NCI-H146 treated with DMSO at 0.1 percent for 48 hours (cell line): Measurements from ENCODE around the gene NEMP1.

Experiments used
- DNase-seq: peaks from one replicate; lab custom pipeline; 2025; ENCODE audit not compliant: unreplicated experiment; lab: John Stamatoyannopoulos, UW

The NEMP1 gene

DNA sequence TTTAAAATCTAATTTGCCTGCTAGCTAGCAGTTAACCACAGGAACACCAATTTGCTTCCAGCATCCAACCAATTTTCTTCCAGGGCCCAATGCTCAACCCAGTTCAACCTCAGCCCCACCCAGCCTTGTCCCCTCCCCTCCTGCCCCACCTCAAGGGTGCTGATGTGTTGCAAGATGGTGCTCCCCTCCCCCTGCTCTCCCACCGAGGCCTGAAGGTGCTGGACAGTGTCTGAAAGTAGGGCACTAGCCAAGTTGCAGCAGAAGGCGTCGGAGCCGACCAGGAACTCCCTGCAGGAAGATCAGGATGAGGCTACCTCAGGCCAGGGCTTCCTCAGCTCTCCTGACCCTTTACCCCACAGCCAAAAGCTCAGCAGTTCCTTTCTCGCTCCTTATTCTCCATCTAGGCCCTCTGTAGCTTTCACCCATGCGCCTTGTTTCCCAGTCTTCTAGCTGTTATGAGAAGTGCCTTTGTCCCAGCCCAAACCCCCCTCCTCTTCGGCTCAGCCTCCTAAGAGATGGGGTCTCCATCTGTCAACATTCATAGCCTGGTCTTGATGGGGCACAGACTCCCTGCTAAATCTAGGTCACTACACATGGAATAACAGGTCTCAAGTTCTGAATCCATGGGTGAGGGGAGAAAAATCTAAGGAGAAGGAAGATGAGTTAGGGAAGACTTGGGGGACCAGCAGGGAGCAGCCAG lies 29.0 kb upstream of the NEMP1 start:
- no peak for DNase-seq

DNA sequence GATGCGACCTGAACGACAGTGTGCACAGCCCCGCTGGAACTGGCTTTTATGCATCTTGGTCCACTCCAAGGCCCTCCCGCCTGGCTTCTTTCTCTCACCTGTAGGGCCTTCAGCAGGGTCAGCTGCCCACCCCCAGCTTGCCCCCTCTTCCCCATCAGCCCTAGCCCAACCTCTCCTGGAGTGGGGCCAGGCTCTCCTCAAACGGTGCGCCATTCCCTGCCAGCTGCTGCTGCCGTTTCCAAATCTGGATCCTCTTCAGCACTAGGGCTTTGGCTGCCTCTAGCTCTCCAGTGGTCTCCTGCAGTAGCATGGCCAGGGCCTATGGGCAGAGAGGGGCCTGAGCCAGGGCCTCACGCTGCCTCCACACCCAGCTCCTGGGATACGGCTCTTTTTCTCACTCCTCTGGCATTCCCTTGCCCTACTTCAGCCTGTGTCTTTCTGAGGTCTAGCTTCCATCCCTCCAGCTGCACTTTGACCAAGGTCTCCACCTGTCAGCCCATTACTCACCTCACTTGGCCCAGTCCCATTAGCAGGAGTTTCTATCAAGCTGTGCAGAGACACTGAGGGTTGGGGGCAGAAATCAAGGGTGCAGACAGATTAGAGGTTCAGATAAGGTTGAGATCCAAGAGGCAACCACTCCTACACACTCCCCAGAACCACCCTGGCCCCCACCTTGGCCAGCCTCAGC lies 27.6 kb upstream of the NEMP1 start:
- DNase-seq: no peak

DNA sequence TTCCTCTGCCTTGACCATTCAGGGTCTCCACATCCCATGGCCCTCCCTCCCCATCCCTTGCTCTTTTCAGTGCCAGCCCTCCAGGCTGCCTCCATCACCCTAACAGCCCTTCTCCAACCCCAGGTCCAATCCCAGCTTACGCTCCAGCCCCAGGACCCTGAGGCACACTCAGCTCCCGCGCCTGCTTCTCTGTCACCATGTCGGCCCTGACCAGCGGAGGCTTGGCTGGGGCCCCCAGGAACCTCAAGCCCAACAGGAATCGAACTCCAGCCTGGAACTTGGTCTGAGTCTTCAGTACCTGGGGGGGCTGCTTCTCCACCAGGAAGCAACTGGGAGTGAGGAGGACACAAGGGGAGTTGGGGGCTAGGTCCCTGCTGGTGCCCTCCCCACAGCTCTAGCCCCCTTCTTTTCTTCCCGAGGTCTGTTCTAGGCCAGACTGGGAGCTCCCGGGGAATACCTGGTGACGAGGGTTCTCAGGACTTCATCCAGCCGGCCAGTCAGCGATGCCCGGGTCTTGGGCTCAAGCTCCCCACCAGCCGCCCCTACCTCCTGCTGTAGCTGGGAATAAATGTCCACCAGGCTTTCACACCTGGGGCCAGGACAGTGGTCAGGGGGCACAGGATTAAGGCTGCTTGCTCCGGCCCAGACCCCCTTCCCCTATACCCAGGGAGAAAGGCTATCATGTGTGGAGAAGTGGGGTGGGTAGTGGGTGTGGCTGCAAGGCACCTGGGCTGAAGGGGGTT lies 26.6 kb upstream of the NEMP1 start:
- no peak for DNase-seq

DNA sequence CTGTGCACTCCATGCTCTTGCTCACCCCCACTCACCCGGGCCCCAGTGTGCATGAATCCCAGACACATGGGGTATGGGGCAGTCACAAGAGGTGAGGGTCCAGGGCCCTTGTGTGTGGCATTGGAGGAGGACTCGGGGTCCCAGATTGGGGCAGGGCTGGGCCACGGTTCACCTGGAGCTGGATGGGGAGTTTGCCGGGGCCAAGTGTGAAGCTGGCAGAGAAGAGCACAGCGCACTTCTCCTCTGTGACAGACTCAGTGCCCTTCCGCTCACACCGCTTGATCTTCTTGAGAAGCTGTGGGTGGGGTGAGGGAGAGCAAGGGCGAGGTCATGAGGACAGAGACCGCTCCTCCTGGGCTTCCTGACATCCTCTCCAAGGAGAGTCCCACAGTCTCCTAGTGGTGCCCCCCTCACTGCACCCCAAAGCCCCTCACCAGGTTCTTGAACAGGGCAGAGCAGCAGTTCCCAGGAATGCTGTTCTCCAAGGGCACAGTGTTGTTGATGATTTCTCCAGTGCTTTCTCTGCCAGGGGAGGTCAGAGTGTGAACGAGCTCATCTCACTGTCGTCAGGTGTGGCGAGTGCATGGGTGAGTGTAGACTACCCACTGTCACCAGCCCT lies 25.8 kb upstream of the NEMP1 start:
- DNase-seq: no peak

DNA sequence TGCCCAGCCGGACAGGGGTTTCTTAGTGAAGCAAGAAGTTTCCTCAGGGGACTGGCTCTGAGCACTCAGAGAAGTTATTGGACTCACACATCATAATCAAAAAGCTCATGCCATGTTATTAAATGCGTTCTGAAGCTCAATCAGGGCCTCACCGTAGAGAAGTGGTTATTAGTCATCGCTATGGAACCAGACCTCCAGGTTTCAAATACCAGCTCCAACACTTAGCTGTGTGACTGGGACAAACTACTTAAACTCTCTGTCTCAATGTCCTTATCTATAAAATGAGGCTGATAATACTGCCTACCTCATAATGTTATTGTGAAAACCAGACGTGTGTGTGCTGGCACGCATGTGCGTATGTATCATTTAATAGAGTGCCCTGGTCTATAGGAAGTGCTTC lies 25.3 kb upstream of the NEMP1 start:
- DNase-seq: no peak

DNA sequence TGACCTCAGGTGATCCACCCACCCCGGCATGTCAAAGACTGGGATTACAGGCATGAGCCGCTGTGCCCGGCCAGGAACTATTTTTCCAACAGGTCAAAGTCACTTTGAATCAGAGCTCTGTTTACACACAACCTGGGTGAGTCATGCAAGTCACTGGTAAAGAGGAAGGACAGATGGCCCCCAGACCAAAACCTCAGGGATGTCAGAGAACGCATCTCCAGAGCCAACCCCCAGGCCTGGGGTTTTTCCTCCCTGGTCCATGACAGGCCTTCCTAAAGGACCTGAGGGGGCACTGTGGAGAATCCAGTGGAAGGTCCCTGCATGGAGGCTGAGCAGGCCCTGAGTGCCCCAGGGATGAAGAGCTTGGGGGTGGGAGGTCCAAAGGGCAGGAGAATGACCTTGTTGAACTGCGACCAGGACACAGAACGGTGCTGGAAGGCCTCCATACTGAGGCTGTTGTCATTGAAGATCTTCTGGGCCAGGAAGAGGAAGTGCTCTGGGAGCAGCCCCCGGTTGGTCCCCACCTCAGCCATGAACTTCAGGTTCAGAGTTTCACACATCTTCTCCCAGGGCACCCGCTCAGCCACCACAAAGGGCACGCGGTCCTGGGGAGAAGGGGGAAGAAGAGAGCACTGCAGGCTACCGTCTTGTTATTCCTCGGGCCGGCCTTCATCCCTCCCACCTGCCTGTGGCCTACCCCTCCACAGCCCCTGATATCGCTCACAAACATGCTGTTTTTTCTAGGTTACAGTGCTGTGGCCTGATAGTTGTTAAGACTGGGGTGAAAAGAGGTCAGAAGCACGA lies 23.5 kb upstream of the NEMP1 start:
- DNase-seq: no peak

DNA sequence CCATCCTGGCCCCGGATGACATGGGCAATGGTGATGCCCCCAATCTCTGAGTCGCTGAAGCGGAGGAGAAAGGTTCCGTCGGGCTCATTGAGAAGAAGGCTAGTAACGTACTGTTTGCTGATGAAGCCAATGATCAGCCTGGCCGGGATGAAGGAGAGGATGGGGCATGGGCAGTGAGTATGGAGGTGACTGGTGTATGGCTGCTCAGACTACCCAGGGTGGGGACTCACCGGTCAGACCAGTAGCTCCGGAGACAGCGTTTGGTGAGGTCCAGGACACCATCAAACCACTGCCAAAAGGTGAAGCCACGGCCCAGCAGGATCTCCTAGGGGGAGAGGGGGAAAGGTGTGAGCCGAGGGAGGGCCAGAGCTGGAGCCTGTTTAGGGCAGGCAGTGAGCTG lies 21.2 kb upstream of the NEMP1 start:
- DNase-seq: no peak

DNA sequence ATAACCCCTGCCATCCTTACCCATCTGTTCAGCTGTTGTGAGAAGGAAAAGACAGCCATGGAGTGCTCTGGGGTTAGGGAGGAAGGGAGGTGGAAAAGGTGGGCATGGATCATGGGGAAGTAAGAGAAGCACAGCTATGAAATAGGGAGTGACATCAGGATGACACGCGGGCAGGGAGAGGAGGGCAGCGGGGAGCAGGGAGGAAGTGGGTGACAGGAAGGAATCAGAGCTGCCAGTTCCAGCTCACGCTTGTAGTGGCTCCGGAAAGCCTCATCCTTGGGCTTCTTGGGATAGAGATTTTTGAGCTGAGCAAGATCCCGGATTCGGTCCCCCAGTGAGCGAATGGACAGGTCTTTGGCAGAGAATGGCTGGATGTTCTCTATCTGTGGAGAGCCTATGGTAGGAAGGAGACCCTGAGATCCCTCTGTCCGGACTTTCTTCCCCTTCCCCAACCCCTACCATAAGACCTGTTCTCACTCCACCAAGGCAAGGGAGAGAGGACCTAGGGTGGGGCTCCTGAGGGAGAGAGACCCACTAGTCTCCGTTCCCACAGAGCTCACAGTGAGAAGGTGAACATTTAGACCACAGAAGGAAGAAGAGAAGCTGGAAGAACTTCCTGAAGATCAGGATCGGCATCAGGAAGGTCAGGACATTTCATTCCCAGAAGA lies 20.6 kb upstream of the NEMP1 start:
- DNase-seq: no peak

DNA sequence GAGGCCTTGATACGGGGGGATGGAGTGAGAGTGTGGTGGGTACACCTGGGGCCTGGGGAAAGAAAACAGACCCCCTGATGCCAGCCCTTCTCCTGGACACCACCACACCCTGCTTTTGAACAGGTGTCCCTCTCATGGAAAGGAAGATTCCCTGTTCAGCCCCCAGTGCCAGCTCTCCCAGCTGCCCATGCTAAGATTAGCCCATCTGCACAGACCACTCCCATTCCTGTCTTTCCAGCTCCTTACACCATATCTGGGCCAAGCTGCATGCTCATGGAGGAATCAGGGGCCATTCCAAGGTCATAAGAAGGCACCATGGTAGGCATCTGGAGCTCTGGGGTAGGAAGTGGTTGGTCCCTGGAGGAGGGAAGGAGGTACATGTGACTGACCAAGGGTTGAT lies 20.0 kb upstream of the NEMP1 start:
- no peak for DNase-seq

DNA sequence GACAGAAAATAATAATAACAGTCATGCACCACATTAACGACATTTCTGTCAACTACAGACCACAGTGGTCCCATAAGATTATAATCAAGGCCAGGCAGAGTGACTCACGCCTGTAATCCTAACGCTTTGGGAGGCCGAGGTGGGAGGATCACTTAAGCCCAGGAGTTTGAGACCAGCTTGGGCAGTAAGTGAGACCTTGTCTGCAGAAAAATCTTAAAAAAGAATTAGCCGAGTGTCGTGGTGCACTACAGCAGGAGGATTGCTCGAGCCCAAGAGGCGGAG lies 18.9 kb upstream of the NEMP1 start:
- no peak for DNase-seq

DNA sequence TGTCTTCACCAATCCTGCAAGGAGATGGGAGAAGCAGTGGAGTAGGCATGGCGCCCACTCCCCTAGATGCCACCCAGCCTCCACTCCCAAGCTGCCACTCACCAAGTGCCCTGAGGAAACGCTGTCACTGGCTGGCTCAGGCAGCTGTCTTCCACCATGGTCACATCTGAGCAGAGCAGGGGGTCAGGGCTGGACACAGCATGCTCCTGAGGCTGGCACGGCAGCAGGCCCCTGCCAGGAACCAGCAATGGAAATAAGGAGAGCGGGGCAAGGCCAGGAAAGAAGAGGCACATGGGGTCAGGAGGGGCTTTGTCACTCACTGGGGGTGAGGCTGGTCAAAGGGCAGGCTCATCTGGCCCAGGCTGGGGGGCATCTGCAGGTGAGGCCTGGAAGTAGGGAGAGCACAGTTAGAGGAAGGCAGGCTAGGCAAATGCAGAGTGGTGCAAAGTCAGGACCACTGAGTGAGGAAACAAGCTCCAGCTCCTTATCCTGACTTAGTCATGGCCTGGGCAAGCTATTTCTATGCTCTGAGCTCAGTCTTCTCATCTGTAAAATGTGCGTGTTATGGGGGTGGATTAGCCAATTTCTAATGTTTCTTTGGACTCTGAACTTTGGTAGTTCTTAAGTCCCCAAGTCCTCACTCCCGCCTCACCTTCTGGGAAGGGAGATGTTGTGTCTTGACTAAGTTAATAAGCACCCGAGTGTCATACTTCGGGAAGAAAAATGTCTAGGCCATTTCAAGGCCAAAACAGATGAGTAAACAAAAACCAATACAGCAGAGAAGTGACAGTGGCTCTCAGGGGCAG lies 18.4 kb upstream of the NEMP1 start:
- no peak for DNase-seq

DNA sequence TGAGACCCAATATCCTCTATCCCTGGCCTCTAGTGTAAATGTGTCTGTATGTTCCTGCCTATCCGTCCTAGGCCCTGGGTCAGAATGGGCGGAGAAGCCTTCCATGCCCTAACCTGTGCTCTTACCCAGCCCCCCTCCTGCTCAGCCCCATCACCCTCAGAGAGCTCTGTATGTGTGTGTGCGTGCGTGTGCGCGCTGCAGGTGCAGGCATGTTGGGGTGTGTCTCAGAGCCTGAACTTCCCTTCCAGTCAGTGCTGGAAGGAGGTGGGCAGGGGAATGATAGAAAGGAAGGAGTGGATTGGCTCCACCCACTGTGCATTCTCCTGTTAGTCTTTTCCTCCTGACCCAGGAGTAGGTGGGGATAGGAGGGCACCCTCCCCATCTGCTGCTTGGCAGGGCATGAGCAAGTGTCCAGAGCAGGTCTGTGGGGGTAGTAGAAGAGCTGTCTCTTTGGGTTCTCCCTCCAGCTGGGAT lies 17.5 kb upstream of the NEMP1 start:
- no peak for DNase-seq

DNA sequence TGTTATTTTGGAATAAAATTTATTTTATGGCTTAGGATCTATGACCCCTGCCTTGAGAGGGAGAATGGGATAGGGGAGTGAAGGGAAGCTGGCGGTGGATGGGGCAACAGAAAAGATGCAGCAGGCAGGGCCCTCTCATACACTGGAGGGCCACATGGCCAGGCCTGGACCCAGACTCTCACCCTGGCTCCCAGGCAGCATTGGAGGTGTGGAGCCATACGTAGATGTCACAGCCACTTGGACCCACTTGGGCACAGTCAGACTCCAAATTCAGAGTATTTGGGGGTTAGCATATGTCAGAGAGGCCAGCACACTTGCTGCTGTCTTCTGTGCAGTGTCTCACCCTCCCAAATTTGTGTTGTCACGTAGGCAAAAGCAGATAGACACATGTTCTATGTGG lies 16.8 kb upstream of the NEMP1 start:
- DNase-seq: no peak

DNA sequence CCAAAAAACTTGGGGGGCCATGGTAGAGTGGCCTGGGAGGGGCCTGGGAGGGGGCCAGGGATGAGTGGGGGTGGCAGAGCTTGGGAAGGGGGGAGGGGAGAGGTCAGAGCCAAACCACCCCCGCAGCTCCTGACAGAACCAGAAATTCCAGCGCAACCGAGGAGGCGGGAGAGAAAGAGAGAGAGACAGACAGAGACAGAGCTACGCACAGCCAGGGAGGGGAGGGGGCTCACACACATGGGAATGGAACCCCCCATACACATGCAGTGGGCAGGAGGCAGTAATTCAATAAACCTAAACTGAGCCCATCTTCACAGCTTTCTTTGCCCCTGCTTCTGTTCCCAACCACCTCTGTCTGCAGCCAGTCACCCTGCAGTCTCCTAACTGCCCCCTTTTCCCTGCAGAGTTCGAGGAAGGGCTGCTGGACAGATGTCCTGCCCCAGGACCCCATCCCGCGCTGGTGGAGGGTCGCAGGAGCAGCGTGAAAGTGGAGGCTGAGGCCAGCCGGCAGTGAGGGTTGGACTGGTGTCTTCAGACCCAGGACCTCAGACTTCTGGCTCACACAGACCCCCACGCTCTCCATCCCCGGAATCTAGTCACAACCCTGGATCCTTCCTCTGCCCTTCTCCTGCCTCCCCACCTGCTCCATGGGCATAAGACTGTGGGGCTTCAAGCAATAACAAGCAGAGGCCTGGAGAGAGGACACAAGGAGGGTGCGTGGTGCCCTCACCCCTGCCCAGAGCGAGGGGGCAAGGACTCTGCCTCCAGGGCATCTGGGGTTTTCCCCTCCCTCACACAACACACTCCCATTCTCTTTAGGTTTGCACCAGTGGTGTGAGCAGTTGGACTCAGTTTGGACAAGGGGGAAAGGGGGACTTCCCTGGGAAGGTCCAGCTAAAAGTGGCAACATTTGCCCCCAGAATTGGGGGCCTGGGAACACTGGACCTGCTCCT lies 15.9 kb upstream of the NEMP1 start:
- no peak for DNase-seq

DNA sequence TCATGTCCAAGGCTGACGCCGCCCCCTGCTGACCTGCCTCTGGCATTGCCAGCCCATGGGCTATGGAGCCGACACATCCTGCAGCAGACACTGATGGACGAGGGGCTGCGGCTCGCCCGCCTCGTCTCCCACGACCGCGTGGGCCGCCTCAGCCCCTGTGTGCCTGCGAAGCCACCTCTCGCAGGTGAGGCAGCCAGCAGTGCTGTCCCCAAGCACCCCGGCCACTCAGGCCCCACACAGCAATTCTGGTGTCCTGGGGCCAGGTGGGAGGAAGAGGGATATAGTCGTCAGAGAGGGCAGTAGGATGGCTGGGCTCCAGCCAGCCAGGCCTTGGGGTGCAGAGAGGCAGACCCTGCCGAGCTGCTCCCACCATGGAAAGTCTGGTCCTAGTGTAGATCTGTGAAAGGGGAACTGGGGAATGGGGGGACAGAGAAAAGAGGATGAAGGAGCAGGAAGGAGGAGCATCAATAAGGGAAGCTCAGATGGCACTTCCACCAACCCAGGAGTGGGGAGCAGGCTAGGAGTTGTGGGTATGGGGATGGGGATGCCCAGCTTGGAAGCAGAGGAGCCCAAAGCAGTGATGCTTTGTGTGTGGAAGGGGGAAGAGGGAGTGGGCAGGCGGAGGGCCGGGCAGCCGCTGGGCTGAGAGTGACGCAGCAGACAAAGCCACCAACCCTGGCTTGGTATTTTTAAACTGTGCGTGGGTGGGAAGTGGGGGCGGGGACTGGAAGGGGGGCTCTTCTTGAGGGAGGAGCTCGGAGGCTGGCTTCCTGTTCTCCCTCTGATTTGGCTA lies 15.0 kb upstream of the NEMP1 start:
- DNase-seq: no peak

DNA sequence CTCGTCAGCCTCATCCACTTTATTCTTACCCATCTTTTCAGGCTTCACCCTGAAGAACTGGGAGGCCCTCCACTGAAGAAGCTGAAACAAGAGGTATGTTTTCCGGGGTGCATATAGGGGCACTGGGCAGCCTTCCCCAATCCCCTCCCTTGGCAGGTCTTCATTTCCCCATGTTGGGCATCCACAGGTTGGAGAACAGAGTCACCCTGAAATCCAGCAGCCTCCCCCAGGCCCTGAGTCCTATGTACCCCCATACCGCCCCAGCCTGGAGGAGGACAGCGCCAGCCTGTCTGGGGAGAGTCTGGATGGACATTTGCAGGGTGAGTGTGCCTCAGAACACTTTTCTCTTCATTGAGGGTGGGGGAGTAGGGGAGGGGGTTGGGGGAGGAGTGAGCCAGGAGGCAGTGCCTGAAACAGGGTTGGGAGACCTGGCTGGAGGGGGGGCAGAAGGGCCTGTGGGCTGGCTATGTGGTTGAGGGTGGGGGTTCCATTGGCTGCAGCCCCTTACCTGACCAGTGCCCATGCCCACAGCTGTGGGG lies 14.4 kb upstream of the NEMP1 start:
- no peak for DNase-seq

DNA sequence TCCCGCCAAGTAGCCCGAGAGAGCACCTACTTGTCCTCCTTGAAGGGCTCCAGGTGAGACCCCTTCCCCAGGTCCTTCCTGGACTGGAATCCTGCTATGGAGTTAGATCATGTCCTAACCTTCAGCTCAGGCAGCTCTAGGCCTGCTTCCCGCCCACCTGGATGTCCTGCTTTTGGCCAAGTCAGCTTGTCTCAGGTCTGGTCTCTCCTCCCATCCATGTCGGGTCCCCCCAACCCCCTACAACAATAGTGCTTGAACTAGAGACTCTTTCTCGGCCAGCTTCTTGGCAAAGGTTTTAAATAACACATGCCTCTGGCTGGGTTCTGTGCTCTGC lies 13.9 kb upstream of the NEMP1 start:
- no peak for DNase-seq
